Diencephalon (tissue), 1 donor: ENCODE data around the gene ZMYND19. TPM values are rescaled to one million over a fixed set of nuclear protein-coding genes. Genes with fewer than 3 reads are reported as not detected.

Experiments used
- small RNA-seq: library from RNA; depleted of rRNA; stranded (forward); fragments of <200 nt; gene quantifications from one replicate; pipeline ENCODE3, GENCODE V24; 2014
- total RNA-seq: library from RNA; depleted of rRNA; stranded (reverse); fragments of >200 nt; gene quantifications from one replicate; pipeline ENCODE4 v1.2.3, GENCODE V29; 2014

The ZMYND19 gene
- total RNA-seq: 16.8 TPM

DNA sequence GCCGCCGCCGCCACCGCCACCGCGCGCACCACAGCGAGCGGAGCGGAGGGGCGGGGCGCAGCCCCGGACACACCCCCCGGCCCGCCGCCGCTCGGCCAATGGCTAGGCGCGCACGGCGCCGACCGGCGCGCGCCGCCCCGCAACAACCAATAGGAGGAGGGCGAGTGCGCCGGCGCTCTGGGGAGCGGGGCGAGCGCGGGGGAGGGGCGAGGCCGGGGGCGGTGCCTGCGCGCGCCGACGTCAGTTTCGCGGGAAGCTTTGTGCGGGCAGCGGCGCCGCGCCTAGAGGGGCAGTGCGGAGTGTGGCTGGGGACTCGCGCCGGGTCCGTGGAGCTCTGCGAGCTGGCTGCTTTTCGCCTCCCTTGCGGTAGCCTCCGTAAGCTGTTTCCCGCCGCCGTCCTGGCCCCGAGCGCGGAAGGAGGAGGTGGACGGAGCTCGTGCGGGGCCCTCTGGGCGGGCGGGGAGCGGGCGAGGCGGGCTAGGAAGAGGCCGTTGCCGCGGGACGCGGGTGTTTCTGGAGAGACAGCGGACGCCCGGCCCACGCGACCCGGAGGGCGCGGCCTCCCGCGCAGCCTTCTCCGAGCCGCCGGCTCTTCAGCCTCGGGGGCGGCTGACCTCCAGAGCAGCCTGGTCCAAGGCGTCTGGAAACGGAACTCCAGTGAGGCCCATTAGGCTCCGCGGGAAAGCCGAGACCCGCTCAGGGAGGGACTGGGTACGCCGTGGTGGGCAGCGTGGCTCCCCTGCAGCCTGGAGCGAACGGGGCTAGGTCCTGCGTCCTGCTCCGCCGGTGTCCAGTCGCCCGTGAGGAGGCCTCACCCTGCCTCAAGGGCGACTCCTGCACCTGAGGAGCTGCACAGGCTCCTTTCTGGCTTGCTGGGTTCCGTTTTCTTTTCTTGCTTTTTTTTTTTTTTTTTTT is at the start of gene ZMYND19:
ZMYND19 (minus strand) TSS at position 44 of the 915 bp plus-strand sequence. CDS start 249 bp downstream, outside the sequence.

DNA sequence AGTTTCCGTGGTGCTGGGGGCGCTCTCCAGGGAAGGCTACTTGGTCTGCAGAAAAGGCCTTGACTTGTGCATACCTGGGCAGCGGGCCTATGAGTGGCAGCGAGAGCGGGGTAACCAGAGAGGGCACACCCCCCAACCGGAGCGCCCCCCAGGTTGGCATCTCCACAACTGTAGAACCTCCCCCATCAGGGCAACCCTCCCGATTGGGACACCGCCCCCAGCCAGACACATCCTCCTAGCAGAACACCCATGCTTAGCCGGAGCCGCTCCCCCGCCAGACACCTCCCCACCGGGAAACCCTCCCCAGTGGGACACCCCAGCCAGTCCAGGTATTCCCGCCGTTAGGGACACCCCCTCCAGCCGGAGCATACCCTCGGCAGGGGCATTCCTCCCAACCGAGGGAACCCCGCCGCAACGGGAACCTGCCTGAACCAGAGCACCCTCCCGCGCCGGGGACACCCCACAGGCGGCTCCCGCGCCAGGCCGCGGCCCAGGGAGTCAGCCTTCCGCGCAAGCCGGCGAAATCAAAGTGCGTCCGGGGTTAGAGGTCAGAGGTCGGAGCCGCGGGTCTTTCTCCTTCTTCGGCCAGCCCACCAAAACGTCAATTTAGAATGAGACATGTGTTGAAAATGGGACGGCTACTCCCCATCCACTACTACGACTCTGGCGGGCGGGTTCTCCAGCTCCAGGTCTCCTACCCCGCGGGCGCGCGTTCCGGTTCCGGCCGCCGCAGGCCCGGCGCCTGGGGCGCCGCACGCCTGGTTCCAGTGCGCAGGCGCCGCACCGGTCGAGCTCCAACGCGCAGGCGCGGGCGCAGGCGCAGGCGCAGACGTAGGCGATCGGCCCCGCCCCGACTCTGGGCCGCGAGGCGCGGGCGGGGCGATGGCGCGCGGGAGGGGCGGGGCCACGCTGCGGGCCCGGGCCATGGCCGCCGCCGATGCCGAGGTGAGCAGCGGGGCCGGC is 28.1 kb upstream of the ZMYND19 start, which contains the start of gene EHMT1:
EHMT1 (plus strand) TSS at position 901 of the 963 bp plus-strand sequence; CDS start at position 925, 24 bp downstream.

DNA sequence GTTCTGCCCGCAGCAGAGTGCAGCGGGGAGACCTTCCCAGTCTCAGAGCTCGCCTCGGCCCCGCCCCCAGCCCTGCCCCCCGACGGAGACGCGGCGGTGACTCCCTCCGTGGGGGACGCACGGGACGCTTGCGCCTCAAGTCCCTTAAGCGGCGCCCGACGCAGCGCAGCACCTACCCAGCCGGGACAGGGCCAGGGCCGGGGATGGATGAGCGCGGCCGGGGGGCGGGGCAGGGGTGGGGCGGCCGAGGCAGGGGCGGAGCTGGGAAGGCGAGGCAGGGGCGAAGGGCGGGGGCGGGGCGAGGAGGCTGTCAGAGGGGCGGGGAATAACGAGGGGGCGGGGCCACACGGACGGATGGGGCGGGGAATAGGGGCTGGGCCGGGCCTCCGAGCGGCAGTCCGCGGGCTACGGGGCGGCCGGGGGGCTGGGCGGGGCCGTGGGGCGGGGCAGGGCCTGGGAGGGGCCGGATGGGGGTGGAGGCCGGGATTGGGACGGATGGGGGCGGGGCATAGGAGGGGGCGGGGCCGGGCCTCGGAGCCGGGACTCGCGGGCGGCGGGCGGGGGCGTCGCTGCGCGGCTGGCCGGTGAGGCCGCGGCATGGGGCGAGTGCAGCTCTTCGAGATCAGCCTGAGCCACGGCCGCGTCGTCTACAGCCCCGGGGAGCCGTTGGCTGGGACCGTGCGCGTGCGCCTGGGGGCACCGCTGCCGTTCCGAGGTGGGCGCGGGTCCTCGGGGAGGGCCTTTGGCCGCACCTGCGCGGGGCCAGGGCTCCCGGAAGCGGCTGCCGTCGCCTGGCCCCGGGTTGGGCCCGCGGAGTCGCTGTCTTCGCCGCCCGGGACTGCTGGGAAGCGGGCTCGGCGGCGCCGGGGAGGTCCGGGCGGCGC is 15.1 kb upstream of the ZMYND19 start, which contains the start of gene ARRDC1:
ARRDC1 (plus strand) TSS at position 566 of the 884 bp plus-strand sequence; CDS start at position 598, 32 bp downstream.

DNA sequence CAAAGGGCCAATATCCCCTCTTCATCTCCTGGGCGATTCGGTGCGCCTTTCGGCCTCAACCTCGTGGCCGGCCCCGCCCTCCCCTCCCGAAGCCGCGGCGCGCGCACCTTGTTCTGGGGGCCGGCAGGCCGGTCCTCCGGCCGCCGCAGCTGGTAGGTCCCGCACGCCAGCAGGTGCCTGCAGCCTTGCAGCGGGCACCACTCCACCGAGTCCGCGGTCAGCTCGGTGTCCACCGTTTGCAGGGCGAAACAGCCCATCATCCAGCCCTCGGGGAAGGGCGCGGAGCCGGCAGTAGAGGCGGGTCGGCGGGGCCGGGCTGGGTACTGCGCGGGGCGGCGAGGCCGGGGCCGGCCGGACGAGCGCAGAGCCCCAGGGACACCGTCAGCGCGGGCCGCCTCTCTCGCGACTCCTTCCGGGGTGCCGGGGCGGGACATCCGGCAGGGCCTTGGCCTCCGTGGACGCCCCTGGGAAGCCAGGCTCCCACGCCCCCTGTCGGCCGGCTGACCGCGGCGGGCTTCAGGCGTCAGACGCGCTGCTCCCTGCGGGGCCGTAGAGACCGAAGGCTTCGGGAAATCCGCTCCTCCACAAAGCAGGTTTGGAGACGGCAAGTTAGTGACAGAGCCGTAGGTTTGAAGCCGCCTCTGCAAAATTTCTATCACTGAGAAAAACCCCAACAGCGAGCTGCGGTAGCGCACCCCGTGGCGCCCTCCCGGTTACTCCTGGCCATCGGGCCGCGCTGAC is 11.6 kb downstream of the ZMYND19 start, which contains the start of gene DPH7:
DPH7 (minus strand) TSS at position 408 of the 741 bp plus-strand sequence; CDS start at position 260, 148 bp downstream.

DNA sequence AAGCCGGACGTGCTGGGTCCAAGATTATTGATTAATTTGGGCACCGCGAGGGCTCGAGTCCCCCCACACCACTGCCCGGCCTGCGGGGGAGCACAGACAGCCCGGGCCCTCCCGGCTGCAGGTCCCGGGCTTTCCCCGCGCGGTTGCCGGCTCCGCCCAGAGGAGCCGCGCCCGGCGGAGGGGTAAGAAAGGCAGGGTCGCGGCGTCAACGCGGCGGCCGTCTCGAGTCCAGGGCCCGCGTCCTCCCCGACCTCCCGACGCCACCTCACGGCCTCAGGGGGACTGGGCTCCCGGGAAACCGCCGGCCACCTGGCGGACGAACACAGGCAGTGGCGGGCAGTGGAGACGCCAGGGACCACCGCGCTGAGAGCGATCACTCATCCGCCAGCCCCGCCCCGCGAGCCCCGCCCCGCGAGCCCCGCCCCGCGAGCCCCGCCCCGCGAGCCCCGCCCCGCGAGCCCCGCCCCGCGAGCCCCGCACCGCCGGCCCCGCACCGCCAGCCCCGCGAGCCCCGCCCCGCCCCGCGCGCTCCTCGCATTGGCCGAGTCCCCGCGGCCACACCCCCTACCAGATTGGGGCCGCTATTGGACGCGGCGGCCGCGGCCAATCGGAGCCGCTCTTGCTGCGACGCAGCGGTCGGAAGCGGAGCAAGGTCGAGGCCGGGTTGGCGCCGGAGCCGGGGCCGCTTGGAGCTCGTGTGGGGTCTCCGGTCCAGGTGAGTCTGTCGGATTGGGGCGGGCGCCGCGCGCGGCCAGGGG is 38.9 kb downstream of the ZMYND19 start, which contains the start of gene MRPL41:
MRPL41 (plus strand) TSS at position 616 of the 758 bp plus-strand sequence. CDS start 203 bp downstream, outside the sequence.

DNA sequence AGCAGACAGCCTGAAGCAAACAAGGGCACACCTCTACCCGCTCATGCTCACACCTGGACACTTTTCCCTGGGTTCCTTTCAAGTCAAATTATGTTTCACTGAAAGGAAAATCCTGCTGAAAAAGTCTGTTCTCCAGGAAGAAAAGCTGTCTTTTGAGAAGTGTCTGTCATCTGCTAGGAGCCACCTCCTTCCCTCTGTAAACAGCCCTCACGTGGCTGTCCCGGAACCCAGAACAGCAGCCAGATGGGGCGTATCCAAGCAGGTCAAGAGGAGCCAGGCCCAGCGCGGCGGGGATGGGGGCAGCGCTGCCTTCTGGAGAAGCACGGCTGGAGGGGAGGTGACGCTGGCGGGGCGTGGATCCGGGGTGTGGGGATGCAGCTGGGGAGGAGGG is 40.1 kb downstream of the ZMYND19 start, which contains the start of gene PNPLA7:
PNPLA7 (minus strand) TSS at position 172 of the 391 bp plus-strand sequence. CDS start 205 bp downstream, outside the sequence.

Small RNA genes within 50 kb of the gene (small RNA-seq; reads per million reads assigned to genes)
- gene RF00017: not detected

Other genes starting within 250 kb of the ZMYND19 start
- 9.5 TPM for gene EXD3, start 167.3 kb downstream of the ZMYND19 start, total RNA-seq
- 1.6 TPM for gene NOXA1, start 167.1 kb downstream of the ZMYND19 start, total RNA-seq
- gene ENTPD8, start 149.2 kb downstream of the ZMYND19 start, total RNA-seq: not detected
- gene NSMF, start 131.2 kb downstream of the ZMYND19 start, total RNA-seq: 54.2 TPM
- gene PNPLA7, start 40.1 kb downstream of the ZMYND19 start, total RNA-seq: 1.6 TPM
- gene MRPL41, start 38.6 kb downstream of the ZMYND19 start, total RNA-seq: 26.8 TPM
- 25.6 TPM for gene DPH7, start 11.6 kb downstream of the ZMYND19 start, total RNA-seq
- 17.3 TPM for gene ARRDC1, start 15.2 kb upstream of the ZMYND19 start, total RNA-seq
- 64.1 TPM for gene EHMT1, start 28.5 kb upstream of the ZMYND19 start, total RNA-seq